ENCODE data around the gene TMEM200B.
A peak's percentile ranks its signal among the peaks of the same experiment; 100 is the strongest.
"Not testable (repeated sequence)": the region's sequence is repeated elsewhere in the genome, so short reads cannot be mapped to it uniquely, and the experiment has no call there.

The TMEM200B gene

DNA sequence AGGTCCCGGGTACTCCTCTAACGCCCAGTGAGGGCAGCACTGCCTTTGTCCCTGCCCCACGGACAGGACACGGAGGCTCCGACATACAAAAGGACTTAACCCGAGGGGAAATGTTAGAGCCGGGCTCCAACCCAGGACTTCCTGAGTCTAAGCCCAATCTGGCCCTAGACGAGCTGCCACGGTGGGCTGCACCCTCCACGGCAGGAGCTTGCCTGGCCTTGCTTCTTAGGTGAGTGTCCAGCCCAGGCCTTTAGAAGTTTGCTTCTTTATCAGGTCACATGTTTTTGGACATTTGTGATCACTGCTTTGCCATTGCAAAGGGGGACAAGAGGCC lies 11.0 kb upstream of the TMEM200B start:
- DNase-seq = no peak

GRCh38 chr1:29133861-29134694 lies 10.4 kb upstream of the TMEM200B start:
- DNase-seq = peak in 4 of 51 donors; percentile 12 to 44 (median 26)

- not testable (repeated sequence) for DNase-seq
Observed at GRCh38 chr1:29131056-29131455, 7.4 kb upstream of the TMEM200B start.

DNA sequence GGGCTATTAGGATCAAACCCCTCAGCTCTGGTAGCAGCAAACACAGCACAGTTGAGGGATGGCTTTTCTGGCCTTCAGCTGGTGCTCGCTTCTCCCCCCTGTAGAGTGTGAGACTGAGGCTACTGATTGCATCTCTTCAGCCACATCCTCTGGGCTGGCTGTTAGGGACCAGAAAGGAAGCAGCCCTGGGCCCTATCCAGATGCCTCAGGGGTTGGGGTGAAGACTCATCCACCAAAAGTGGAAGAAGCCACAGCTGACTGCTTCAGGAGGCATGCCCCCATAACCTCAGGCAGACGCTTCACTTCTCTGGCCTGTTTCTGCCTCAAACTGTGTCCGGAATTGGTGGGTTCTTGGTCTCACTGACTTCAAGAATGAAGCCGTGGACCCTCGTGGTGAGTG lies 6.2 kb upstream of the TMEM200B start:
- DNase-seq = no peak

GRCh38 chr1:29128739-29129138 lies 5.0 kb upstream of the TMEM200B start:
- DNase-seq = no peak

- DNase-seq = no peak
Observed at GRCh38 chr1:29126198-29126597, 2.5 kb upstream of the TMEM200B start.

DNA sequence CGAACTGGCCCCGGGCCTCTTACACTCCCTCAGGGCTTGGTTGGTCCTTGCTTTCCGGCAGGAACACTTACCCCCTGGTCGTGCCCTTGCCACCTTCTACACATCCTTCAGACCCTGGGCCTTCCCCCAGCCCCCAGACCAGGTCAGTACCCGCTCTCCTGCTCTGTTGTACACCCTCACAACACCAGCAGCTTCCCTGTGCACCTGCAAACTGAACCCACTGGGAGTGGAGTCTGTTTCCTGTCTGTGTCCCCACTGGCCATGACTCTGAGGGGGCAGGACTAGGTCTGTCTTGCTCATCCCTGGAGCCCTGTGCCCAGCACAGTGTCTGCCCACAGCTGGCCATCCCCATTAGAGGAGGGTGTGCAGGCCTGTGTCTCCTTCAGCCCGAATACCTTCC lies 2.1 kb upstream of the TMEM200B start:
- no peak for DNase-seq

- no peak for DNase-seq
Observed at GRCh38 chr1:29125237-29125641, 1.5 kb upstream of the TMEM200B start.

- DNase-seq = peak in 5 of 51 donors; percentile 17 to 33 (median 24)
Observed at GRCh38 chr1:29124366-29125236, 898 bp upstream of the TMEM200B start.

GRCh38 chr1:29123053-29123886 lies 433 bp downstream of the TMEM200B start:
- DNase-seq = no peak

- DNase-seq = peak in 1 of 51 donors; percentile 7
Observed at GRCh38 chr1:29122682-29123052, 1.0 kb downstream of the TMEM200B start.

DNA sequence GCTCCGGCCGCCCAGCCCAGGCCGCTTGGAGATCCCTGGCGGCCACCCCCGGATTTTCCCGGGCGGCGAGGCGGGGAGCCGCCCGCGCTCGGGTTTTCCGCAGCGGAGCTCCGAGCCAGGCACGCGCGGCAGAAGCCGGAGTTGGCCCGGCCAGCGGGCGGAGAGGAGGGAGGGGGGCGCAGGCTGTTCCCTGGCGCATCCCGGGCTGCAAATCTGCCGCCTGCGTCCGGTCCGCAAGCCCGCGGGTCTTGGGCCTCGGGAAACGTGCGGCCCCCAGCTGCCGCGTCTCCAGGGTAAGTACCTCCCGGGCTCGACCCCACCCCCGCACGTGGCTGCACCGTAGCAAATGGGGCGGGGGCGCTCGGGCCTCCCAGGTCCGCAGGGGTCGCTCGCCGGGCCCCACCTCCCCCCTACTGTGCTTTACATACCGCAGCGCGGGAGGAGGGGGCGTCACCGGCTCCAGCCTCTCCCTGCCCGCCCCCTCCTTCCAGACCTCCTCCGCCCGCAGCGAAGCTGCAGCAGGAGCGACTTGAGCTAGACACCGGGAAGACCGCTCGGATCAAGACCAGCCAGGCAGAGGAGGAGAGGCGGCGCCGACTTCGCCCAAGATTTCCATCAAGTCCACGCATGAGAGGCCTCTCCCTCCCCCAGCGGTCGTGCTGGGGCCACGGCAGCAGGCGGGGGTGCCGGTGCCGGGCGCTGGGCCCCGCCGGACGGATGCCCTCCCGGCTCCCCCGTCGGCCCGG lies 1.6 kb downstream of the TMEM200B start:
- DNase-seq = peak in 1 of 51 donors; percentile 23

- DNase-seq = no peak
Observed at GRCh38 chr1:29121516-29121935, 2.2 kb downstream of the TMEM200B start.

GRCh38 chr1:29120947-29121485 lies 2.7 kb downstream of the TMEM200B start:
- no peak for DNase-seq

GRCh38 chr1:29120367-29120766 lies 3.3 kb downstream of the TMEM200B start:
- no peak for DNase-seq

DNA sequence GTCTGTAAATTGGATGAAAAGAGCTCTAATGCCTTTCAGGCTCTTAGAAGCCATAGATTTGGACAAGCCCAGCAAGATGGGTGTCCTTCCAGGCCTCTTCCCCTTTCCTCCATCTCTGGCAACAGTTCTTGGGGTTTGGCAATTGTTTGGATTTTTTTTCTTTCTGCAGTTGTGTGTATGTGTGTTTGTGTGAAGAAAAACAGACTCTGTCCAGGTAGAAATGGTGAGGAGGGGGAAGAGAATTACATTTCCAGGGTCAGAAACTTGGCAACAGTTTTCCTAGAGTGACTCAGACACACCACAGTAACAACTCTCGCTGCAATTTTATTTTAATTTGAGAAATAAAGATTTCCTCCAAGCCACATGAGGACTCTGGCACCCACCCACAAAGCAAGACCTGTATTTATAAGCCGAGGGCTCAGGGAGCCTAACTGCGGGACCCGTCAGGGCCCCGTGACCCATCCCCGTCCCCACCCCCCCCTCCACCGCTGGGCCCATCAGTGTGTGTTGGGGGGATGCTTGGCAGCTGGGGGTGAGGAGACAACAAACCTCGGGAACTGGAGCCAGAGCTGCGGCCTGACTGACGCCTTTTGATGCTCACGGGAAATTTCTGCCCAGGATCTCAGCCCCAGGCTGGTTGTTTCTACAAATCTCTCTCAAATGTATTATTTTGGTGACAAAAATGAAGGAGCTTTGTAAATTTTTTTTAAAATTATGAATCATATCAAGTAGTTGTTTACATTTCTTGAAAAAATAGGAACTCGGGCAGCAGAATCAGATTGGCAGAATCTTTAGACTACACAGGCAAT lies 4.4 kb downstream of the TMEM200B start:
- DNase-seq = no peak

- no peak for DNase-seq
Observed at GRCh38 chr1:29117381-29117780, 6.3 kb downstream of the TMEM200B start.

GRCh38 chr1:29114654-29115053 lies 9.0 kb downstream of the TMEM200B start:
- no peak for DNase-seq

DNA sequence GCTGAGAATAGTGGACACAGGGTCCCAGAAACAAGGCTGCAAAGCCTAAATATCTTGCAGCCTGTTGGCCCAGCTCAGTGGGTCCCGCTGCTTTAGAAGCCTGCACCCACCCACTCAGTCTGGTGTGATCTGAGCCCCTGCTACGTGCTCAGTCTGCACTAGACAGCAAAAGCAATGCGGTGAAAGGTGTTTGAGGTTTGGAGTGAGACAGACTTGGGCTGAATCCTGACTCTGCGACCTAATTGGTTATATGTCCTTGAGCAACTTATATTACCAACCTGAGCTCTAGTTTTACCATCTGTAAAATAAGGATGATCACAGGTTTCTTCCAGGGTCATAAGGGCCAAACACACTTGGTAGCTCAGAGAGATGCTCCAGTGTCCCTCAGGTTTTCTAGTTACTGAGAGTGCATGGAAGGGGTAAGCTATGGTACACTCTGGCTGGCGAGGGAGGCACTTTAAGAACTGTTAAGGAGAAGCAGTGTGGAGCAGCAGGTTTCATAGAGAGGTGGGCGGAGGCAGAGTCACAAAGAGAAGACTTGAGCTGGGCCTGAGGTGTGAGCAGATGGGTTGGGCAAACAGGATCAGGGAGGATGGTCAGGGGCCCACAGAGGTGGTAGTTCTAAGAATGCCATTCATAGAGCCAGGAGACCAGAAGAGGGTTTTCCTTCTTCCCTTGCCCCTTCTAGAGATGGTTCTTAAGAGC lies 10.1 kb downstream of the TMEM200B start:
- DNase-seq = no peak

Measured in hypothalamus (tissue), 51 donors.